WI38 (cell line): ENCODE measurements around the gene NXPE3.

ENCODE experiments used
- H3K4me3 ChIP-seq: 2 replicates; pipeline ENCODE4 v1.5.1; 2011; ENCODE audit warnings: low read depth, mild to moderate bottlenecking, control low read depth, low read length
- CTCF ChIP-seq: IDR thresholded peaks from 2 replicates; pipeline ENCODE4 v1.5.1; 2012; ENCODE audit warnings: low read depth, mild to moderate bottlenecking, control low read depth, low read length

Gene NXPE3

GRCh38 chr3:101806491-101806890 lies 27.5 kb downstream of the NXPE3 start:
- TF ChIP-seq CTCF: no peak
- H3K4me3 ChIP-seq: no peak overlapping the region

GRCh38 chr3:101807888-101808287 lies 28.9 kb downstream of the NXPE3 start:
- TF ChIP-seq CTCF: no peak
- H3K4me3 ChIP-seq: no peak overlapping the region

- peak; percentile 28; the same call in 1 of the 2 replicates for TF ChIP-seq CTCF
- no peak overlapping the region for H3K4me3 ChIP-seq
These were observed 30.4 kb downstream of the NXPE3 start for GRCh38 chr3:101809178-101810021.

- no peak overlapping the region for H3K4me3 ChIP-seq
- TF ChIP-seq CTCF: no peak
These were observed 31.0 kb downstream of the NXPE3 start for GRCh38 chr3:101810022-101810418.

GRCh38 chr3:101811875-101812274 lies 32.9 kb downstream of the NXPE3 start:
- no peak overlapping the region for H3K4me3 ChIP-seq
- TF ChIP-seq CTCF: no peak

GRCh38 chr3:101812895-101813294 lies 33.9 kb downstream of the NXPE3 start:
- H3K4me3 ChIP-seq: no peak overlapping the region
- TF ChIP-seq CTCF: no peak

- H3K4me3 ChIP-seq: no peak overlapping the region
- TF ChIP-seq CTCF: no peak; the same call in 1 of the 2 replicates
These were observed 34.9 kb downstream of the NXPE3 start for GRCh38 chr3:101813817-101814440.
